IPS-18a (cell line): Measurements from ENCODE around the gene SFMBT1.

Experiments used
- H3K27ac ChIP-seq: one replicate; pipeline ENCODE4 v1.5.1; 2013; ENCODE audit warnings: low read length
- H3K27me3 ChIP-seq: one replicate; pipeline ENCODE4 v1.6.1; 2013; ENCODE audit warnings: mild to moderate bottlenecking, low read length; ENCODE audit not compliant: control insufficient read depth, insufficient read depth
- H3K36me3 ChIP-seq: one replicate; pipeline ENCODE4 v1.6.1; 2013; ENCODE audit warnings: low read depth, low read length; ENCODE audit not compliant: control insufficient read depth
- H3K4me1 ChIP-seq: one replicate; pipeline ENCODE4 v1.6.1; 2013; ENCODE audit warnings: low read depth, low read length; ENCODE audit not compliant: control insufficient read depth
- H3K4me3 ChIP-seq: one replicate; pipeline ENCODE4 v1.5.1; 2013; ENCODE audit warnings: low read length
- H3K9ac ChIP-seq: one replicate; pipeline ENCODE4 v1.6.1; 2013; ENCODE audit warnings: mild to moderate bottlenecking, low read length, moderate library complexity
- H3K9me3 ChIP-seq: one replicate; pipeline ENCODE4 v1.6.1; 2013; ENCODE audit warnings: low read depth, low read length; ENCODE audit not compliant: control insufficient read depth

SFMBT1 gene

GRCh38 chr3:52874160-52874701 is 171.6 kb downstream of the SFMBT1 start:
- Histone ChIP-seq H3K36me3 (no peaks in the 10 kb centered on the region), H3K27me3 (no peaks in the 10 kb centered on the region), H3K9ac (no peak overlapping the region), H3K4me3 (no peak overlapping the region), H3K9me3 (no peaks in the 10 kb centered on the region), H3K4me1 (peaks cover 6% of the 10 kb centered on the region), H3K27ac (no peak overlapping the region)

- no peaks in the 10 kb centered on the region for H3K9me3 ChIP-seq
- H3K27me3 ChIP-seq: no peaks in the 10 kb centered on the region
- H3K4me1 ChIP-seq: peaks cover 6% of the 10 kb centered on the region
- no peaks in the 10 kb centered on the region for H3K36me3 ChIP-seq
- H3K4me3 ChIP-seq: no peak overlapping the region
- H3K9ac ChIP-seq: no peak overlapping the region
- H3K27ac ChIP-seq: no peak overlapping the region
Measured at GRCh38 chr3:52873433-52874159, 172.3 kb downstream of the SFMBT1 start.

- Histone ChIP-seq H3K27ac (no peak overlapping the region), H3K9me3 (no peaks in the 10 kb centered on the region), H3K27me3 (no peaks in the 10 kb centered on the region), H3K36me3 (no peaks in the 10 kb centered on the region), H3K4me1 (peaks cover 6% of the 10 kb centered on the region), H3K9ac (no peak overlapping the region), H3K4me3 (no peak overlapping the region)
Measured at GRCh38 chr3:52872245-52872644, 173.6 kb downstream of the SFMBT1 start.

GRCh38 chr3:52871761-52872160 is 174.1 kb downstream of the SFMBT1 start:
- Histone ChIP-seq H3K27me3 (no peaks in the 10 kb centered on the region), H3K9ac (no peak overlapping the region), H3K36me3 (no peaks in the 10 kb centered on the region), H3K4me1 (peaks cover 6% of the 10 kb centered on the region), H3K9me3 (no peaks in the 10 kb centered on the region), H3K27ac (no peak overlapping the region), H3K4me3 (no peak overlapping the region)

- Histone ChIP-seq H3K36me3 (no peaks in the 10 kb centered on the region), H3K4me3 (no peak overlapping the region), H3K27ac (no peak overlapping the region), H3K4me1 (peaks cover 2% of the 10 kb centered on the region), H3K9ac (no peak overlapping the region), H3K9me3 (no peaks in the 10 kb centered on the region), H3K27me3 (no peaks in the 10 kb centered on the region)
Measured at GRCh38 chr3:52870471-52870870, 175.4 kb downstream of the SFMBT1 start.

GRCh38 chr3:52866427-52866826 is 179.4 kb downstream of the SFMBT1 start:
- no peak overlapping the region for H3K4me3 ChIP-seq
- H3K27me3 ChIP-seq: no peaks in the 10 kb centered on the region
- H3K9ac ChIP-seq: no peak overlapping the region
- H3K27ac ChIP-seq: no peak overlapping the region
- H3K4me1 ChIP-seq: no peaks in the 10 kb centered on the region
- H3K36me3 ChIP-seq: no peaks in the 10 kb centered on the region
- H3K9me3 ChIP-seq: no peaks in the 10 kb centered on the region

- Histone ChIP-seq H3K27me3 (no peaks in the 10 kb centered on the region), H3K36me3 (no peaks in the 10 kb centered on the region), H3K9ac (no peak overlapping the region), H3K4me3 (no peak overlapping the region), H3K27ac (no peak overlapping the region), H3K4me1 (no peaks in the 10 kb centered on the region), H3K9me3 (no peaks in the 10 kb centered on the region)
Measured at GRCh38 chr3:52865994-52866393, 179.9 kb downstream of the SFMBT1 start.

- Histone ChIP-seq H3K9ac (no peak overlapping the region), H3K4me1 (no peaks in the 10 kb centered on the region), H3K9me3 (no peaks in the 10 kb centered on the region), H3K36me3 (no peaks in the 10 kb centered on the region), H3K27me3 (no peaks in the 10 kb centered on the region), H3K27ac (no peak overlapping the region), H3K4me3 (no peak overlapping the region)
Measured at GRCh38 chr3:52860424-52860768, 185.5 kb downstream of the SFMBT1 start.

GRCh38 chr3:52859686-52860423 is 186.0 kb downstream of the SFMBT1 start:
- Histone ChIP-seq H3K27ac (no peak overlapping the region), H3K9me3 (no peaks in the 10 kb centered on the region), H3K4me1 (no peaks in the 10 kb centered on the region), H3K36me3 (no peaks in the 10 kb centered on the region), H3K4me3 (no peak overlapping the region), H3K27me3 (no peaks in the 10 kb centered on the region), H3K9ac (no peak overlapping the region)

- no peak overlapping the region for H3K4me3 ChIP-seq
- H3K9me3 ChIP-seq: no peaks in the 10 kb centered on the region
- H3K9ac ChIP-seq: no peak overlapping the region
Measured at GRCh38 chr3:52857864-52858263, 188.0 kb downstream of the SFMBT1 start.

GRCh38 chr3:52857133-52857532 is 188.7 kb downstream of the SFMBT1 start:
- H3K36me3 ChIP-seq: no peaks in the 10 kb centered on the region
- no peaks in the 10 kb centered on the region for H3K4me1 ChIP-seq
- H3K27me3 ChIP-seq: no peaks in the 10 kb centered on the region
- H3K27ac ChIP-seq: no peak overlapping the region
- no peaks in the 10 kb centered on the region for H3K9me3 ChIP-seq
- no peak overlapping the region for H3K9ac ChIP-seq
- H3K4me3 ChIP-seq: no peak overlapping the region

More at GRCh38 chr3:52857864-52858263, 188.0 kb downstream of the SFMBT1 start:
- no peaks in the 10 kb centered on the region for H3K36me3 ChIP-seq
- H3K4me1 ChIP-seq: no peaks in the 10 kb centered on the region
- no peaks in the 10 kb centered on the region for H3K27me3 ChIP-seq
- H3K27ac ChIP-seq: no peak overlapping the region

GRCh38 chr3:52856666-52857065 is 189.2 kb downstream of the SFMBT1 start:
- Histone ChIP-seq H3K4me1 (no peaks in the 10 kb centered on the region), H3K27me3 (no peaks in the 10 kb centered on the region), H3K9ac (no peak overlapping the region), H3K36me3 (peaks cover 3% of the 10 kb centered on the region), H3K27ac (no peak overlapping the region), H3K9me3 (no peaks in the 10 kb centered on the region), H3K4me3 (no peak overlapping the region)
